MM.1S (cell line): Measurements from ENCODE around the gene UBE2D2.

Experiments used
- EZH2 ChIP-seq: fragments of 300-600 bp; sonication (generic); optimal IDR thresholded peaks from 2 replicates; pipeline ENCODE3; 2017; ENCODE audit warnings: low read depth, mild to moderate bottlenecking, antibody characterized with exemption, low read length, mixed read lengths
- TF ChIP-seq, protein P1 (sequence below): fragments of 300-600 bp; sonication (generic); IDR thresholded peaks from 2 replicates; pipeline ENCODE4 v1.5.1; 2016; ENCODE audit warnings: antibody characterized with exemption, low read length, mixed read lengths

DNA sequence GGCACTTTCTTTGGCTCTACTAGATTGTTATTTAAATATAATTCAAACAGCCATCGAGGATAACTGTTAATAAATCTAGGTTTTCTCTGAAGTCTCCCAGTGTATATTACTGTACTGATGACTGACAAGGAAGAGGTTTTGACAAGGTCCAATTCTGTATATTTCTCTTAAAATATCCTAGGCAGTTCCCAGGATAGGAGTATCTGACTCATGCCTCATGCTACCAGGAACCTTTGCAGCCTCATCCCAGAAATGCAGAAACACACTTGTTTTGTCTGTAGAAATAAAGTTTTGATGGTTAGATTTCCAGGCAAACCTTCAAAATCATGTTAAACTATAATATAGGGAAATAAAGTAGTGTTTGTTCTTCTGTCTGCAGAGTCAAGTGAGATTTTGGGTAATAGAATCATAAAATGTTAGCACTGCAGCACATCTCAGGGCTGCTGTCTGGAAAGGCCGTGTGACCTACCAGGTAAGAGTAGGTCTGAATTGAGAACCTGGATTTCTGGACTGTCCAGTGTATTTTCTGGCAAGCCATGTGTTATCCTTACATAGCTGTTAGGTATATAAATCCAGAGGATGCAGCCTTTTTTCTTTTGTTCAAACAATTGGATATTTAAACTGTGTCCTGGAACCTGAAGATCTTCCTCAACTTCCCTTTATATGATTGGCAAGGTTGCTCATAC is 8.3 kb downstream of the UBE2D2 start:
- TF ChIP-seq EZH2: no peak
- TF ChIP-seq, protein P1, sequence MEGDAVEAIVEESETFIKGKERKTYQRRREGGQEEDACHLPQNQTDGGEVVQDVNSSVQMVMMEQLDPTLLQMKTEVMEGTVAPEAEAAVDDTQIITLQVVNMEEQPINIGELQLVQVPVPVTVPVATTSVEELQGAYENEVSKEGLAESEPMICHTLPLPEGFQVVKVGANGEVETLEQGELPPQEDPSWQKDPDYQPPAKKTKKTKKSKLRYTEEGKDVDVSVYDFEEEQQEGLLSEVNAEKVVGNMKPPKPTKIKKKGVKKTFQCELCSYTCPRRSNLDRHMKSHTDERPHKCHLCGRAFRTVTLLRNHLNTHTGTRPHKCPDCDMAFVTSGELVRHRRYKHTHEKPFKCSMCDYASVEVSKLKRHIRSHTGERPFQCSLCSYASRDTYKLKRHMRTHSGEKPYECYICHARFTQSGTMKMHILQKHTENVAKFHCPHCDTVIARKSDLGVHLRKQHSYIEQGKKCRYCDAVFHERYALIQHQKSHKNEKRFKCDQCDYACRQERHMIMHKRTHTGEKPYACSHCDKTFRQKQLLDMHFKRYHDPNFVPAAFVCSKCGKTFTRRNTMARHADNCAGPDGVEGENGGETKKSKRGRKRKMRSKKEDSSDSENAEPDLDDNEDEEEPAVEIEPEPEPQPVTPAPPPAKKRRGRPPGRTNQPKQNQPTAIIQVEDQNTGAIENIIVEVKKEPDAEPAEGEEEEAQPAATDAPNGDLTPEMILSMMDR: no peak
